Natural killer cell (primary cell): ENCODE results near the gene NTRK2. TPM values are rescaled to one million over a fixed set of nuclear protein-coding genes. Genes with fewer than 3 reads are reported as not detected.

Experiments used
- ATAC-seq, 3 donors: fragments of 150-1000 bp in 2 of 3; fragments of 200-7000 bp in 1 of 3; cut with Tn5 transposase; 1 replicate in 1 of 3; 2 replicates in 2 of 3; pipeline ENCODE4 v1.10.0; 2021; ENCODE audit warnings: mild to moderate bottlenecking in 2 of 3, moderate library complexity in 2 of 3
- DNase-seq, 2 donors: peaks; one replicate each; pipeline versions ENCODE4 v3.0.0 to v3.0.0-alpha.2; 2013 to 2021; ENCODE audit warnings: mixed read lengths in 1 of 2
- H3K27ac ChIP-seq: one replicate; pipeline ENCODE4 v1.5.1; 2013; ENCODE audit warnings: mild to moderate bottlenecking, low read length
- H3K27me3 ChIP-seq: one replicate; pipeline ENCODE4 v1.6.1; 2013; ENCODE audit warnings: low read length; ENCODE audit not compliant: control insufficient read depth, insufficient read depth
- H3K36me3 ChIP-seq: one replicate; pipeline ENCODE4 v1.6.1; 2013; ENCODE audit warnings: low read length; ENCODE audit not compliant: control insufficient read depth, insufficient read depth
- H3K4me1 ChIP-seq: one replicate; pipeline ENCODE4 v1.6.1; 2013; ENCODE audit warnings: low read length; ENCODE audit not compliant: control insufficient read depth, insufficient read depth
- H3K4me3 ChIP-seq: one replicate; pipeline ENCODE4 v1.5.1; 2013; ENCODE audit warnings: low read length
- H3K9me3 ChIP-seq: one replicate; pipeline ENCODE4 v1.6.1; 2013; ENCODE audit warnings: low read length; ENCODE audit not compliant: control insufficient read depth, insufficient read depth
- H3K27ac Mint-ChIP-seq, 2 donors: one replicate each; pipeline ENCODE4 v1.8.0; 2022; ENCODE audit warnings: mild to moderate bottlenecking in 2 of 2, mixed read lengths in 2 of 2, moderate library complexity in 1 of 2
- H3K27me3 Mint-ChIP-seq, 2 donors: one replicate each; pipeline ENCODE4 v1.8.0; 2022; ENCODE audit warnings: low read depth in 2 of 2, mixed read lengths in 2 of 2
- H3K36me3 Mint-ChIP-seq: one replicate; pipeline ENCODE4 v1.8.0; 2022; ENCODE audit warnings: mixed read lengths
- H3K4me1 Mint-ChIP-seq, 2 donors: one replicate each; pipeline ENCODE4 v1.8.0; 2022; ENCODE audit warnings: mixed read lengths in 2 of 2
- H3K4me3 Mint-ChIP-seq: one replicate; pipeline ENCODE4 v1.8.0; 2022; ENCODE audit warnings: mild to moderate bottlenecking, moderate library complexity, mixed read lengths
- H3K9me3 Mint-ChIP-seq, 2 donors: one replicate each; pipeline ENCODE4 v1.8.0; 2022; ENCODE audit warnings: mixed read lengths in 2 of 2
- WGBS: methylation state at CpG from one replicate; pipeline ENCODE4 v1.1.7; 2013; ENCODE audit warnings: missing lambda C conversion rate; ENCODE audit not compliant: insufficient coverage; 5-methylcytosine and 5-hydroxymethylcytosine counted together
- intact Hi-C: fragments of 100-400 bp; cut with micrococcal nuclease; formaldehyde crosslinking; loops from one replicate; pipeline ENCODE4 v1.14.2; 2022
- total RNA-seq, 4 donors: library from RNA; stranded (reverse); fragments of 120-200 nt in 1 of 4; gene quantifications; one replicate each; pipeline versions ENCODE4 v1.2.3 to v1.2.4, GENCODE V29; 2013 to 2022
- TF ChIP-seq, protein P1 (sequence below): fragments of 200-600 bp; IDR thresholded peaks from one replicate; pipeline ENCODE4 v1.8.0; 2022; ENCODE audit warnings: antibody characterized with exemption

Gene NTRK2
- total RNA-seq, 3 donors from 2014 or later (not counting 1 experiment from before 2014, with no cell fraction given), result 0.08 TPM; not detected in 2

DNA sequence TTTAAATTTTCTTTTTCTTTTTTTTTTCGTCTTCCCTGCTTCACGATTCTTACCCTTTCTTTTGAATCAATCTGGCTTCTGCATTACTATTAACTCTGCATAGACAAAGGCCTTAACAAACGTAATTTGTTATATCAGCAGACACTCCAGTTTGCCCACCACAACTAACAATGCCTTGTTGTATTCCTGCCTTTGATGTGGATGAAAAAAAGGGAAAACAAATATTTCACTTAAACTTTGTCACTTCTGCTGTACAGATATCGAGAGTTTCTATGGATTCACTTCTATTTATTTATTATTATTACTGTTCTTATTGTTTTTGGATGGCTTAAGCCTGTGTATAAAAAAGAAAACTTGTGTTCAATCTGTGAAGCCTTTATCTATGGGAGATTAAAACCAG lies 352.2 kb downstream of the NTRK2 start:
- TF ChIP-seq, protein P1, sequence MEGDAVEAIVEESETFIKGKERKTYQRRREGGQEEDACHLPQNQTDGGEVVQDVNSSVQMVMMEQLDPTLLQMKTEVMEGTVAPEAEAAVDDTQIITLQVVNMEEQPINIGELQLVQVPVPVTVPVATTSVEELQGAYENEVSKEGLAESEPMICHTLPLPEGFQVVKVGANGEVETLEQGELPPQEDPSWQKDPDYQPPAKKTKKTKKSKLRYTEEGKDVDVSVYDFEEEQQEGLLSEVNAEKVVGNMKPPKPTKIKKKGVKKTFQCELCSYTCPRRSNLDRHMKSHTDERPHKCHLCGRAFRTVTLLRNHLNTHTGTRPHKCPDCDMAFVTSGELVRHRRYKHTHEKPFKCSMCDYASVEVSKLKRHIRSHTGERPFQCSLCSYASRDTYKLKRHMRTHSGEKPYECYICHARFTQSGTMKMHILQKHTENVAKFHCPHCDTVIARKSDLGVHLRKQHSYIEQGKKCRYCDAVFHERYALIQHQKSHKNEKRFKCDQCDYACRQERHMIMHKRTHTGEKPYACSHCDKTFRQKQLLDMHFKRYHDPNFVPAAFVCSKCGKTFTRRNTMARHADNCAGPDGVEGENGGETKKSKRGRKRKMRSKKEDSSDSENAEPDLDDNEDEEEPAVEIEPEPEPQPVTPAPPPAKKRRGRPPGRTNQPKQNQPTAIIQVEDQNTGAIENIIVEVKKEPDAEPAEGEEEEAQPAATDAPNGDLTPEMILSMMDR, result no peak
- Mint-ChIP-seq H3K4me3 (no peak overlapping the region), H3K36me3 (no peaks in the 10 kb centered on the region), H3K9me3 (no peaks in the 10 kb centered on the region), H3K27ac (no peak overlapping the region), H3K4me1 (no peaks in the 10 kb centered on the region), H3K27me3 (peaks cover 0 to 10% of the 10 kb centered on the region in 2 donors)
- H3K36me3 ChIP-seq, result no peaks in the 10 kb centered on the region
- no peaks in the 10 kb centered on the region for H3K9me3 ChIP-seq
- H3K4me1 ChIP-seq, result no peaks in the 10 kb centered on the region
- H3K27ac ChIP-seq, result no peak overlapping the region
- DNase-seq (no peak), ATAC-seq (no peak)
- H3K4me3 ChIP-seq, result no peak overlapping the region
- WGBS, result 79% methylated on average over 3 of the region's 4 CpGs
- intact Hi-C loops, result no loop called here
- no peaks in the 10 kb centered on the region for H3K27me3 ChIP-seq

- no peak overlapping the region for H3K27ac Mint-ChIP-seq
- no peak overlapping the region for H3K4me3 ChIP-seq
These were observed 354.8 kb downstream of the NTRK2 start for GRCh38 chr9:85024374-85024773.

GRCh38 chr9:85025638-85026037 lies 356.1 kb downstream of the NTRK2 start:
- no peaks in the 10 kb centered on the region for H3K4me1 Mint-ChIP-seq
- WGBS, result 29% methylated on average over 1 of the region's 1 CpG
- H3K27me3 Mint-ChIP-seq, result no peaks in the 10 kb centered on the region
- no peaks in the 10 kb centered on the region for H3K9me3 ChIP-seq
- H3K27me3 ChIP-seq, result no peaks in the 10 kb centered on the region
- no peak overlapping the region for H3K27ac Mint-ChIP-seq
- H3K4me1 ChIP-seq, result no peaks in the 10 kb centered on the region
- H3K27ac ChIP-seq, result no peak overlapping the region
- TF ChIP-seq, protein P1, result no peak
- H3K4me3 ChIP-seq, result no peak overlapping the region
- no peaks in the 10 kb centered on the region for H3K36me3 ChIP-seq
- no peak overlapping the region for H3K4me3 Mint-ChIP-seq
- H3K36me3 Mint-ChIP-seq, result no peaks in the 10 kb centered on the region
- intact Hi-C loops, result no loop called here
- DNase-seq (no peak), ATAC-seq (no peak)
- no peaks in the 10 kb centered on the region for H3K9me3 Mint-ChIP-seq

More at GRCh38 chr9:85024374-85024773, 354.8 kb downstream of the NTRK2 start:
- ATAC-seq (no peak), DNase-seq (no peak)
- H3K36me3 ChIP-seq, result no peaks in the 10 kb centered on the region
- H3K9me3 Mint-ChIP-seq, result no peaks in the 10 kb centered on the region
- intact Hi-C loops, result no loop called here
- H3K4me3 Mint-ChIP-seq, result no peak overlapping the region
- TF ChIP-seq, protein P1, result no peak
- no peaks in the 10 kb centered on the region for H3K4me1 Mint-ChIP-seq
- H3K9me3 ChIP-seq, result no peaks in the 10 kb centered on the region
- H3K36me3 Mint-ChIP-seq, result no peaks in the 10 kb centered on the region
- H3K4me1 ChIP-seq, result no peaks in the 10 kb centered on the region
- H3K27me3 ChIP-seq, result no peaks in the 10 kb centered on the region
- peaks cover 0 to 10% of the 10 kb centered on the region in 2 donors for H3K27me3 Mint-ChIP-seq
- no peak overlapping the region for H3K27ac ChIP-seq
- WGBS, result 66% methylated on average over 3 of the region's 3 CpGs

DNA sequence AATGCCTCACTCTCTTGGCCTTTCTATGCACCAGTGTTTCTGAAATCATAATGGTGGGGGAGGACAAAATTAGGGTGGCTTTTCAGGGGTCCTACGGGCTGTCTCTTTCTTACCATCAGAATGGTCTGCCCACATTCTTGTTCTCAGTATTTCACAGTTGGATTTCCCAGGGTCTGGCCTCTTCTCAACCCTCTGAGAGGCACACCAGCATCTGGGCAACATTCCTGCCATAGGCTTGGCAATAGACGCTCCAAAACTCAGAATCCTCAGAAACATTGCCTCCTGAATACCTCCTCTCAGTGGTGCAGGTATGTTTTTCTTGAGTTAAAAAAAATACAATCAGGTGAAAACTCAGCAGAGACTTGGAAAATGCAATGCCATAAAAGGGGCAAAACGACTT lies 358.3 kb downstream of the NTRK2 start:
- H3K36me3 Mint-ChIP-seq, result no peaks in the 10 kb centered on the region
- H3K27ac ChIP-seq, result no peak overlapping the region
- 60% methylated on average over 3 of the region's 3 CpGs for WGBS
- peaks cover 4 to 12% of the 10 kb centered on the region in 2 donors for H3K27me3 Mint-ChIP-seq
- no peak overlapping the region for H3K27ac Mint-ChIP-seq
- TF ChIP-seq, protein P1, result no peak
- no peaks in the 10 kb centered on the region for H3K9me3 ChIP-seq
- no peaks in the 10 kb centered on the region for H3K4me1 Mint-ChIP-seq
- no peak overlapping the region for H3K4me3 ChIP-seq
- intact Hi-C loops, result no loop called here
- no peak for DNase-seq
- H3K4me3 Mint-ChIP-seq, result no peak overlapping the region
- no peaks in the 10 kb centered on the region for H3K9me3 Mint-ChIP-seq
- H3K4me1 ChIP-seq, result no peaks in the 10 kb centered on the region
- ATAC-seq, result no peak
- no peaks in the 10 kb centered on the region for H3K36me3 ChIP-seq
- H3K27me3 ChIP-seq, result no peaks in the 10 kb centered on the region
